HEK293 (cell line): ENCODE data around the gene ITGA2B.

Source experiments
- CTCF ChIA-PET: fragments of 350-600 bp; formaldehyde crosslinking; extraction: SDS; loops from one replicate; lab custom pipeline; 2021; ENCODE audit warnings: antibody characterized with exemption; lab: Yijun Ruan, JAX
- POLR2A ChIA-PET: fragments of 300-600 bp; formaldehyde crosslinking; extraction: SDS; loops from one replicate; lab custom pipeline; 2020; ENCODE audit warnings: antibody characterized with exemption, inconsistent platforms; lab: Yijun Ruan, JAX
- H3K27ac ChIP-seq: fragments of 200-500 bp; sonication (Bioruptor generic); 2 replicates; pipeline ENCODE4 v1.5.1; 2014; ENCODE audit warnings: low read depth, low read length, control low read depth, inconsistent platforms; ENCODE audit errors: extremely low read depth
- H3K36me3 ChIP-seq, 2 experiments: fragments of 200-500 bp in 1 of 2; sonication (Bioruptor generic) in 1 of 2; 1 replicate in 1 of 2; 2 replicates in 1 of 2; pipeline ENCODE4 v1.5.1; 2014 to 2017; ENCODE audit warnings: inconsistent platforms in 2 of 2, low read length in 2 of 2; ENCODE audit not compliant: control insufficient read depth in 2 of 2, insufficient read depth in 1 of 2
- H3K4me1 ChIP-seq: fragments of 200-500 bp; sonication (Bioruptor generic); 2 replicates; pipeline ENCODE4 v1.5.1; 2014; ENCODE audit warnings: mild to moderate bottlenecking, low read length, inconsistent platforms; ENCODE audit not compliant: control insufficient read depth, insufficient read depth
- H3K4me3 ChIP-seq: 2 replicates; pipeline ENCODE4 v1.5.1; 2011; ENCODE audit warnings: low read depth, mild to moderate bottlenecking, control low read depth, low read length, moderate library complexity
- H3K9me3 ChIP-seq: fragments of 200-500 bp; sonication (Bioruptor generic); 2 replicates; pipeline ENCODE4 v1.5.1; 2014; ENCODE audit warnings: low read depth, low read length, inconsistent platforms; ENCODE audit not compliant: control insufficient read depth, insufficient read depth
- GLI2 ChIP-seq: fragments of 450-650 bp; formaldehyde crosslinking; IDR thresholded peaks from 2 replicates; pipeline ENCODE4; 2017; ENCODE audit warnings: missing biosample characterization, missing genetic modification characterization, low read depth, borderline replicate concordance
- GLI4 ChIP-seq: fragments of 450-650 bp; formaldehyde crosslinking; IDR thresholded peaks from 2 replicates; pipeline ENCODE4 v1.5.1; 2016; ENCODE audit warnings: missing biosample characterization, missing genetic modification characterization
- GLIS1 ChIP-seq: fragments of 450-650 bp; formaldehyde crosslinking; IDR thresholded peaks from 2 replicates; pipeline ENCODE4 v1.5.1; 2016; ENCODE audit warnings: missing biosample characterization, missing genetic modification characterization
- MEIS1 ChIP-seq: sonication (generic); formaldehyde crosslinking; IDR thresholded peaks from 2 replicates; pipeline ENCODE4 v1.8.1; 2022; ENCODE audit warnings: missing genetic modification reagents, mild to moderate bottlenecking, borderline replicate concordance
- YY1 ChIP-seq: fragments of 450-650 bp; formaldehyde crosslinking; IDR thresholded peaks from 2 replicates; pipeline ENCODE4 v1.5.1; 2018; ENCODE audit warnings: missing biosample characterization, missing genetic modification characterization
- YY2 ChIP-seq: fragments of 450-650 bp; formaldehyde crosslinking; IDR thresholded peaks from 2 replicates; pipeline ENCODE4 v1.5.1; 2016; ENCODE audit warnings: missing biosample characterization, missing genetic modification characterization
- ZFHX2 ChIP-seq: fragments of 450-650 bp; formaldehyde crosslinking; conservative IDR thresholded peaks from 2 replicates; pipeline ENCODE4 v1.5.1; 2016; ENCODE audit warnings: missing biosample characterization, missing genetic modification characterization
- ZNF10 ChIP-seq: fragments of 450-650 bp; formaldehyde crosslinking; IDR thresholded peaks from 2 replicates; pipeline ENCODE4 v1.5.1; 2017; ENCODE audit warnings: missing biosample characterization, missing genetic modification characterization
- ZNF146 ChIP-seq: fragments of 450-650 bp; formaldehyde crosslinking; IDR thresholded peaks from 2 replicates; pipeline ENCODE4 v1.5.1; 2016; ENCODE audit warnings: missing biosample characterization, missing genetic modification characterization
- ZNF214 ChIP-seq: fragments of 450-650 bp; formaldehyde crosslinking; IDR thresholded peaks from 2 replicates; pipeline ENCODE4 v1.5.1; 2017; ENCODE audit warnings: missing biosample characterization, mild to moderate bottlenecking, missing genetic modification characterization, borderline replicate concordance
- ZNF311 ChIP-seq: fragments of 450-650 bp; formaldehyde crosslinking; IDR thresholded peaks from 2 replicates; pipeline ENCODE4 v1.5.1; 2017; ENCODE audit warnings: missing biosample characterization, missing genetic modification characterization, borderline replicate concordance
- ZNF514 ChIP-seq: fragments of 450-650 bp; formaldehyde crosslinking; IDR thresholded peaks from 2 replicates; pipeline ENCODE4 v1.5.1; 2016; ENCODE audit warnings: missing biosample characterization, missing genetic modification characterization
- ZNF530 ChIP-seq: fragments of 450-650 bp; formaldehyde crosslinking; IDR thresholded peaks from 2 replicates; pipeline ENCODE4 v1.5.1; 2016; ENCODE audit warnings: low read depth, missing biosample characterization, missing genetic modification characterization
- ZNF600 ChIP-seq: fragments of 450-650 bp; formaldehyde crosslinking; IDR thresholded peaks from 2 replicates; pipeline ENCODE4 v1.5.1; 2016; ENCODE audit warnings: missing biosample characterization, missing genetic modification characterization
- ZNF626 ChIP-seq: fragments of 450-650 bp; sonication (Bioruptor Pico); formaldehyde crosslinking; IDR thresholded peaks from 2 replicates; pipeline ENCODE4 v1.5.1; 2018; ENCODE audit warnings: missing biosample characterization, missing genetic modification characterization, inconsistent platforms
- ZNF654 ChIP-seq: fragments of 450-650 bp; formaldehyde crosslinking; IDR thresholded peaks from 2 replicates; pipeline ENCODE4 v1.5.1; 2016; ENCODE audit warnings: low read depth, missing biosample characterization, missing genetic modification characterization
- ZNF658 ChIP-seq: fragments of 450-650 bp; formaldehyde crosslinking; IDR thresholded peaks from 2 replicates; pipeline ENCODE4; 2016; ENCODE audit warnings: missing biosample characterization, missing genetic modification characterization
- ZNF664 ChIP-seq: fragments of 450-650 bp; formaldehyde crosslinking; IDR thresholded peaks from 2 replicates; pipeline ENCODE4 v1.5.1; 2016; ENCODE audit warnings: missing biosample characterization, missing genetic modification characterization
- ZNF747 ChIP-seq: fragments of 450-650 bp; formaldehyde crosslinking; IDR thresholded peaks from 2 replicates; pipeline ENCODE4 v1.5.1; 2016; ENCODE audit warnings: missing biosample characterization, missing genetic modification characterization
- ZNF768 ChIP-seq: fragments of 450-650 bp; formaldehyde crosslinking; IDR thresholded peaks from 2 replicates; pipeline ENCODE4 v1.5.1; 2018; ENCODE audit warnings: missing biosample characterization, mild to moderate bottlenecking, missing genetic modification characterization
- ZNF785 ChIP-seq: fragments of 450-650 bp; formaldehyde crosslinking; IDR thresholded peaks from 2 replicates; pipeline ENCODE4 v1.5.1; 2016; ENCODE audit warnings: missing biosample characterization, missing genetic modification characterization
- ZSCAN23 ChIP-seq: fragments of 450-650 bp; formaldehyde crosslinking; IDR thresholded peaks from 2 replicates; pipeline ENCODE4 v1.5.1; 2016; ENCODE audit warnings: missing biosample characterization, missing genetic modification characterization
- TF ChIP-seq, protein P1 (sequence below): fragments of 450-650 bp; formaldehyde crosslinking; IDR thresholded peaks from 2 replicates; pipeline ENCODE4 v1.5.1; 2016; ENCODE audit warnings: missing biosample characterization, missing genetic modification characterization
- TF ChIP-seq, protein P2 (sequence below): fragments of 450-650 bp; formaldehyde crosslinking; conservative IDR thresholded peaks from 2 replicates; pipeline ENCODE4 v1.5.1; 2016; ENCODE audit warnings: low read depth, missing biosample characterization, missing genetic modification characterization
- TF ChIP-seq, protein P3 (sequence below): fragments of 450-650 bp; formaldehyde crosslinking; IDR thresholded peaks from 2 replicates; pipeline ENCODE4 v1.5.1; 2016; ENCODE audit warnings: missing biosample characterization, missing genetic modification characterization

The ITGA2B gene

DNA sequence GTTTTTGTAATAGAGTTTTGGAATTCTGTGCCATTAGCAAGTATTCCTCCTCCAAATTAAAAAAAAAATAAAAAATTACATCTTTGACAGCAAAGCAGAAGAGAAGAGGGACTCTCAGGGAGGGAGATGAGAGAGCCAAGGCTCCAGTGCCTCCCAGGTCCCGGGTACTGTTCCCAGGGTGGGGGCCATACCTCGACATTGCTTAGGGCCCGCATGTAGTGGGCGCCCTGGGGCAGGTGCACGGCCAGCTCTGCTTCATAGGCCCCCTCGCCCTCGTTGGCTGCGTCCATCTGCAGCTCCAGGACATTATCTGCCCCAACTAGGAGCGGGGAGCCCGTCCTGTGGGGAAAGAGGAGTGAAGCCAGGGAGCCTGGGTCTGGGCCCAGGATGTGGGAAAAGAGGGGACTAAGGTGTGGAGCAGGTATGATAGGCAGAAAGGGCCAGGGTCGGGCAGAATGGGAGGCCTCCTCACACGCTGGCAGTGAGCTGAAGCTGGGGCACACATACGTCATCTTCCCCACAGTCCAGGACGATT, 11.2 kb downstream of the ITGA2B start:
- Histone ChIP-seq H3K36me3 (no peaks in the 10 kb centered on the region), H3K4me3 (no peak overlapping the region), H3K27ac (no peak overlapping the region), H3K4me1 (no peaks in the 10 kb centered on the region), H3K9me3 (no peaks in the 10 kb centered on the region)
- CTCF ChIA-PET: interaction anchor here (1.5 to 1.7 kb wide), 2 partner anchors 15 to 16 kb away, joined by 4 to 7 read pairs; partner anchors contain the start of gene FAM171A2
- POLR2A ChIA-PET: interaction anchor here (0.7 kb wide), 1 partner anchor 527 kb away, joined by 3 read pairs; no protein-coding TSS in a partner anchor
- TF ChIP-seq ZNF664 (tag by site-specific recombination) (no peak), ZNF146 (tag by site-specific recombination) (no peak), ZNF514 (tag by site-specific recombination) (no peak), ZNF311 (tag by site-specific recombination) (no peak), GLI2 (tag by site-specific recombination) (no peak), GLIS1 (tag by site-specific recombination) (no peak), ZNF654 (no peak), ZNF10 (tag by site-specific recombination) (no peak), ZNF768 (tag by site-specific recombination) (no peak)
- TF ChIP-seq, protein P1, sequence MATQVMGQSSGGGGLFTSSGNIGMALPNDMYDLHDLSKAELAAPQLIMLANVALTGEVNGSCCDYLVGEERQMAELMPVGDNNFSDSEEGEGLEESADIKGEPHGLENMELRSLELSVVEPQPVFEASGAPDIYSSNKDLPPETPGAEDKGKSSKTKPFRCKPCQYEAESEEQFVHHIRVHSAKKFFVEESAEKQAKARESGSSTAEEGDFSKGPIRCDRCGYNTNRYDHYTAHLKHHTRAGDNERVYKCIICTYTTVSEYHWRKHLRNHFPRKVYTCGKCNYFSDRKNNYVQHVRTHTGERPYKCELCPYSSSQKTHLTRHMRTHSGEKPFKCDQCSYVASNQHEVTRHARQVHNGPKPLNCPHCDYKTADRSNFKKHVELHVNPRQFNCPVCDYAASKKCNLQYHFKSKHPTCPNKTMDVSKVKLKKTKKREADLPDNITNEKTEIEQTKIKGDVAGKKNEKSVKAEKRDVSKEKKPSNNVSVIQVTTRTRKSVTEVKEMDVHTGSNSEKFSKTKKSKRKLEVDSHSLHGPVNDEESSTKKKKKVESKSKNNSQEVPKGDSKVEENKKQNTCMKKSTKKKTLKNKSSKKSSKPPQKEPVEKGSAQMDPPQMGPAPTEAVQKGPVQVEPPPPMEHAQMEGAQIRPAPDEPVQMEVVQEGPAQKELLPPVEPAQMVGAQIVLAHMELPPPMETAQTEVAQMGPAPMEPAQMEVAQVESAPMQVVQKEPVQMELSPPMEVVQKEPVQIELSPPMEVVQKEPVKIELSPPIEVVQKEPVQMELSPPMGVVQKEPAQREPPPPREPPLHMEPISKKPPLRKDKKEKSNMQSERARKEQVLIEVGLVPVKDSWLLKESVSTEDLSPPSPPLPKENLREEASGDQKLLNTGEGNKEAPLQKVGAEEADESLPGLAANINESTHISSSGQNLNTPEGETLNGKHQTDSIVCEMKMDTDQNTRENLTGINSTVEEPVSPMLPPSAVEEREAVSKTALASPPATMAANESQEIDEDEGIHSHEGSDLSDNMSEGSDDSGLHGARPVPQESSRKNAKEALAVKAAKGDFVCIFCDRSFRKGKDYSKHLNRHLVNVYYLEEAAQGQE: no peak
- TF ChIP-seq, protein P2, sequence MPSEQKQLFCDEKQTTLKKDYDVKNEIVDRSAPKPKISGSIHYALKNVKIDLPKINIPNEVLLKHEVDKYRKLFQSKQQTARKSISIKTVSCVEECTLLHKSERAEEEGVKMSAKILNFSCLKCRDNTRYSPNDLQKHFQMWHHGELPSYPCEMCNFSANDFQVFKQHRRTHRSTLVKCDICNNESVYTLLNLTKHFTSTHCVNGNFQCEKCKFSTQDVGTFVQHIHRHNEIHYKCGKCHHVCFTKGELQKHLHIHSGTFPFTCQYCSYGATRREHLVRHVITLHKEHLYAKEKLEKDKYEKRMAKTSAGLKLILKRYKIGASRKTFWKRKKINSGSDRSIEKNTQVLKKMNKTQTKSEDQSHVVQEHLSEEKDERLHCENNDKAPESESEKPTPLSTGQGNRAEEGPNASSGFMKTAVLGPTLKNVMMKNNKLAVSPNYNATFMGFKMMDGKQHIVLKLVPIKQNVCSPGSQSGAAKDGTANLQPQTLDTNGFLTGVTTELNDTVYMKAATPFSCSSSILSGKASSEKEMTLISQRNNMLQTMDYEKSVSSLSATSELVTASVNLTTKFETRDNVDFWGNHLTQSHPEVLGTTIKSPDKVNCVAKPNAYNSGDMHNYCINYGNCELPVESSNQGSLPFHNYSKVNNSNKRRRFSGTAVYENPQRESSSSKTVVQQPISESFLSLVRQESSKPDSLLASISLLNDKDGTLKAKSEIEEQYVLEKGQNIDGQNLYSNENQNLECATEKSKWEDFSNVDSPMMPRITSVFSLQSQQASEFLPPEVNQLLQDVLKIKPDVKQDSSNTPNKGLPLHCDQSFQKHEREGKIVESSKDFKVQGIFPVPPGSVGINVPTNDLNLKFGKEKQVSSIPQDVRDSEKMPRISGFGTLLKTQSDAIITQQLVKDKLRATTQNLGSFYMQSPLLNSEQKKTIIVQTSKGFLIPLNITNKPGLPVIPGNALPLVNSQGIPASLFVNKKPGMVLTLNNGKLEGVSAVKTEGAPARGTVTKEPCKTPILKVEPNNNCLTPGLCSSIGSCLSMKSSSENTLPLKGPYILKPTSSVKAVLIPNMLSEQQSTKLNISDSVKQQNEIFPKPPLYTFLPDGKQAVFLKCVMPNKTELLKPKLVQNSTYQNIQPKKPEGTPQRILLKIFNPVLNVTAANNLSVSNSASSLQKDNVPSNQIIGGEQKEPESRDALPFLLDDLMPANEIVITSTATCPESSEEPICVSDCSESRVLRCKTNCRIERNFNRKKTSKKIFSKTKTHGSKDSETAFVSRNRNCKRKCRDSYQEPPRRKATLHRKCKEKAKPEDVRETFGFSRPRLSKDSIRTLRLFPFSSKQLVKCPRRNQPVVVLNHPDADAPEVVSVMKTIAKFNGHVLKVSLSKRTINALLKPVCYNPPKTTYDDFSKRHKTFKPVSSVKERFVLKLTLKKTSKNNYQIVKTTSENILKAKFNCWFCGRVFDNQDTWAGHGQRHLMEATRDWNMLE: no peak
- TF ChIP-seq, protein P3, sequence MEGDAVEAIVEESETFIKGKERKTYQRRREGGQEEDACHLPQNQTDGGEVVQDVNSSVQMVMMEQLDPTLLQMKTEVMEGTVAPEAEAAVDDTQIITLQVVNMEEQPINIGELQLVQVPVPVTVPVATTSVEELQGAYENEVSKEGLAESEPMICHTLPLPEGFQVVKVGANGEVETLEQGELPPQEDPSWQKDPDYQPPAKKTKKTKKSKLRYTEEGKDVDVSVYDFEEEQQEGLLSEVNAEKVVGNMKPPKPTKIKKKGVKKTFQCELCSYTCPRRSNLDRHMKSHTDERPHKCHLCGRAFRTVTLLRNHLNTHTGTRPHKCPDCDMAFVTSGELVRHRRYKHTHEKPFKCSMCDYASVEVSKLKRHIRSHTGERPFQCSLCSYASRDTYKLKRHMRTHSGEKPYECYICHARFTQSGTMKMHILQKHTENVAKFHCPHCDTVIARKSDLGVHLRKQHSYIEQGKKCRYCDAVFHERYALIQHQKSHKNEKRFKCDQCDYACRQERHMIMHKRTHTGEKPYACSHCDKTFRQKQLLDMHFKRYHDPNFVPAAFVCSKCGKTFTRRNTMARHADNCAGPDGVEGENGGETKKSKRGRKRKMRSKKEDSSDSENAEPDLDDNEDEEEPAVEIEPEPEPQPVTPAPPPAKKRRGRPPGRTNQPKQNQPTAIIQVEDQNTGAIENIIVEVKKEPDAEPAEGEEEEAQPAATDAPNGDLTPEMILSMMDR (tag by site-specific recombination): no peak

DNA sequence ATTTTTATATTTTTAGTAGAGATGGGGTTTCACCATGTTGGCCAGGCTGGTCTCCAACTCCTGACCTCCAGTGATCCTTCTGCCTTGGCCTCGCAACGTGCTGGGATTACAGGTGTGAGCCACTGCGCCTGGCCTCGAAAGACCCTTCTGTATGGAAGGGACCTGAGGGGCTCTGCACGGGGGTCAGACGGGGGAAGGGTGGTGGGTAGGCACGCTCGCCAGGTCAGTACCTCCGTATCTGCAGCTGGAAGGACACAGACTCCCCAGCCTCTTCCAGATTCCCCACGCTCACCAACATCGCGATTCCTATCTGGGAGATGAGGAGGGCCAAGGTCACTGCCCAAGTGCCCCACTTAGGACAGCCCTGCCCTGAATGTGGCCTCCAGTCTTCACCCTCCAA, 12.7 kb downstream of the ITGA2B start:
- Histone ChIP-seq H3K27ac (no peak overlapping the region), H3K4me1 (no peaks in the 10 kb centered on the region), H3K9me3 (no peaks in the 10 kb centered on the region), H3K36me3 (no peaks in the 10 kb centered on the region), H3K4me3 (no peak overlapping the region)
- POLR2A ChIA-PET: interaction anchor here (0.7 kb wide), 1 partner anchor 110 kb away, joined by 3 read pairs; no protein-coding TSS in a partner anchor
- CTCF ChIA-PET: interaction anchor here (1.0 to 2.0 kb wide), 7 partner anchors 9 to 147 kb away, joined by 3 to 19 read pairs (median 6); partner anchors contain the start of gene FAM171A2
- TF ChIP-seq ZNF514 (tag by site-specific recombination) (no peak), ZNF658 (tag by site-specific recombination) (no peak), YY2 (tag by site-specific recombination) (no peak), ZNF600 (tag by site-specific recombination) (no peak), ZSCAN23 (tag by site-specific recombination) (no peak), MEIS1 (CRISPR knock-in tag) (no peak), ZFHX2 (no peak), ZNF785 (no peak), ZNF214 (tag by site-specific recombination) (no peak), GLI4 (tag by site-specific recombination) (no peak), ZNF626 (tag by site-specific recombination) (no peak), ZNF747 (tag by site-specific recombination) (no peak), GLI2 (tag by site-specific recombination) (no peak), YY1 (tag by site-specific recombination) (no peak), ZNF530 (no peak)
